ENCODE data around the gene UBE2QL1. TPM values are rescaled to one million over a fixed set of nuclear protein-coding genes. Genes with fewer than 3 reads are reported as not detected.
"Not testable (repeated sequence)": the region's sequence is repeated elsewhere in the genome, so short reads cannot be mapped to it uniquely, and the experiment has no call there.

The UBE2QL1 gene
- total RNA-seq, 1 donor from 2014 or later: 0.77 TPM

DNA sequence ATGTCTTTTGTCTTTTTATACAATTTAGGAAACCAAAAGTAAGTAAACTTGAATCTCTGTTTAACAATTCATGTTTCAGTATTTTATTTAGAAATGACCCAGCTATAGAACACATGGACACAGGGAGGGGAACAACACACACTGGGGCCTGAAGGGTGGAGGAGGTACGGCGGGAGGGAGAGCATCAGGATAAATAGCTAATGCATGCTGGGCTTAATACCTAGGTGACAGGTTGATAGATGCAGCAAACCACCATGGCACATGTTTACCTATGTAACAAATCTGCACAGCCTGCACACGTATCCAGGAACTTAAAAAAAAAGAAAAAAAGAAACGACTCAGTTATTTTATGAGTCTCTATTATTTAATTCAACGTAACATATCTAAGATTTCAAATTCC is 67.2 kb downstream of the UBE2QL1 start:
- H3K27ac Mint-ChIP-seq; H3K36me3 Mint-ChIP-seq (ENCODE audit: low read depth): not testable (repeated sequence)

DNA sequence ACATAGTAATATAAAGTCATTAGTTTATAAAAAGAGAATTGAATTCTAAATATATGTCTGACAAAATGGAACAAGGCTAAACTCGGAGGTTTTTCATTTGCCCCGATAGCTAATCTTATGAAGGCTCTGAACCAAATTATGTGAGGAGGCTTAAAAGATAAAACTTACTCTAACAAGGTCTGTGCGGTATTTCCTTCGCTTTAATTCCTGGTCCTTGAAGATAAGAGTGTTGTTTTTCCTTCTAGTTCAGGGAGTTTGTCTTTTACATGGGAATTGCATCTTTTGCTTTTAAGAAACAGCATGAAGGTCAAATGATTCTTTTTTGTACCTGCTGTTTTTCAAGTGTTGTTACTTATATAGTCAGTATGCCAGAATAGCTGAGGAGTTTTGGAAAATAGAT is 68.2 kb downstream of the UBE2QL1 start:
- Mint-ChIP-seq H3K4me1 (no peaks in the 10 kb centered on the region), H3K27me3 (peaks cover 13% of the 10 kb centered on the region), H3K27ac (no peak overlapping the region), H3K4me3 (no peak overlapping the region), H3K9me3 (no peaks in the 10 kb centered on the region), H3K36me3 (ENCODE audit: low read depth) (no peaks in the 10 kb centered on the region)
- DNase-seq: no peak
- intact Hi-C loops (cut with micrococcal nuclease): no loop called here

More for the DNA sequence above, 67.2 kb downstream of the UBE2QL1 start:
- H3K4me1 Mint-ChIP-seq; H3K9me3 Mint-ChIP-seq; DNase-seq; intact Hi-C loops (cut with micrococcal nuclease); H3K4me3 Mint-ChIP-seq: not testable (repeated sequence)
- H3K27me3 Mint-ChIP-seq: peaks cover 13% of the 10 kb centered on the region

GRCh38 chr5:6517510-6517909 is 68.9 kb downstream of the UBE2QL1 start:
- Mint-ChIP-seq H3K36me3 (ENCODE audit: low read depth) (no peaks in the 10 kb centered on the region), H3K27me3 (peaks cover 13% of the 10 kb centered on the region), H3K4me3 (no peak overlapping the region), H3K9me3 (no peaks in the 10 kb centered on the region), H3K4me1 (no peaks in the 10 kb centered on the region), H3K27ac (no peak overlapping the region)
- intact Hi-C loops (cut with micrococcal nuclease): no loop called here
- no peak for DNase-seq

DNA sequence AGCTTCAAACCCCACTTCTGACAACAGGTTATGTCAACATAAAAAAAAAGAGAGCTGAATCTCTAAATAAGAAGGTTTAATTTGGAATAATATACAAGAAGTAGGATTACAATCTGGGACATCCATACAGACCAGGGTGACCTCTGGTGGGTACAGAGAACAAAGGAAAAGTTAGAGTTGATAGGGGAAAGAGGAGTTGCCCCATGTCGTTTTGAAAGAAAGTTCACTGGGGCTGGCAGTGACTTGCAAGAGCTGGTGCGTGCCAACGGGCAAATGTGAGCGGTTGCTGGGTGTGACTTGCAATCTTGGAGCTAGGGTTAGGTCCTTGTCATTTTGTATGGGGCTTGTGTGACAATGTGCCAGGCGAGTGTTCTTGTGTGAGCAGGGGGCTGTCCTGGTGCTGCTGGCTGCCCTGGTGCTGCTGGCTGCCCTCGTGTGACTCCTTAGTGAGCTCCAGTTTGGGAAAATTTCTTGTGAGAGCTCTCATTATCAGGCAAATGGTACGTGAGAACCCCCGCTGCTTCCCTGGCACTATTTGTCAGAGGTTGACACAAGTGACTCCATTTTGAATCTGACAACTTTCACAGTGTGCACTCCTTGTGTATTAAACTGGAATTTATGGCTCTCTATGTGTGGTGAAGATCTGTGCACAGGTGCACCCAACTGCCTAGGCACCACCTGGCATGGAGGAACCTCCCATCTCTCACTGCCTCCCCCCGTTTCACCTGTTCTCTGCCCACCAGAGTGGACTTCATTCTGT is 69.8 kb downstream of the UBE2QL1 start:
- H3K36me3 Mint-ChIP-seq (ENCODE audit: low read depth): no peaks in the 10 kb centered on the region
- intact Hi-C loops (cut with micrococcal nuclease): no loop called here
- no peak overlapping the region for H3K4me3 Mint-ChIP-seq
- no peak for DNase-seq
- H3K4me1 Mint-ChIP-seq: no peaks in the 10 kb centered on the region
- H3K9me3 Mint-ChIP-seq: no peaks in the 10 kb centered on the region
- H3K27me3 Mint-ChIP-seq: peaks cover 13% of the 10 kb centered on the region
- no peak overlapping the region for H3K27ac Mint-ChIP-seq

GRCh38 chr5:6520201-6520600 is 71.5 kb downstream of the UBE2QL1 start:
- DNase-seq: no peak
- Mint-ChIP-seq H3K27me3 (peaks cover 6% of the 10 kb centered on the region), H3K27ac (no peak overlapping the region), H3K9me3 (no peaks in the 10 kb centered on the region), H3K4me1 (no peaks in the 10 kb centered on the region), H3K4me3 (no peak overlapping the region), H3K36me3 (ENCODE audit: low read depth) (no peaks in the 10 kb centered on the region)
- intact Hi-C loops (cut with micrococcal nuclease): no loop called here

DNA sequence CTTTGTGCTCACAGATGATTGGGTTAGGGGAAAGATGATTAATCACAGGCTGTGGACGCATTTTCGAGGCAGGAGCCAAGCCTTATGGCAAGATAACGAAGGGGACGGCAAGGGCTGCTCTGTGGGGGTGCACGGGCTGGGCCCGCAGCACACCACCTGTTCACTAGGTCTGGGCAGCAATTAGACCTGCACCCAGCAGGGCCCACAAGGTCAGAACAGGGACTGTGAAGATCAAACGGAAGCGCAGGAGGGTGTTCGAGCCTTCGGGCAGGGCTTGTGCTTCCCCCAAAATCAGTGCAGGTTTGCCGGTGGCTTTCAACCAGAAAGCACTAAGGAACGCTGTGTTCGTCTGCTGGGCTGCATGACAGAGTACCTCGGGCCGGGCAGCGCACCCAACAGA is 73.7 kb downstream of the UBE2QL1 start:
- intact Hi-C loops (cut with micrococcal nuclease): no loop called here
- no peak for DNase-seq
- Mint-ChIP-seq H3K4me3 (no peak overlapping the region), H3K4me1 (no peaks in the 10 kb centered on the region), H3K36me3 (ENCODE audit: low read depth) (no peaks in the 10 kb centered on the region), H3K9me3 (no peaks in the 10 kb centered on the region), H3K27me3 (peaks cover 5% of the 10 kb centered on the region), H3K27ac (no peak overlapping the region)

GRCh38 chr5:6522923-6523322 is 74.3 kb downstream of the UBE2QL1 start:
- Mint-ChIP-seq H3K4me1 (no peaks in the 10 kb centered on the region), H3K36me3 (ENCODE audit: low read depth) (no peaks in the 10 kb centered on the region), H3K27me3 (peaks cover 2% of the 10 kb centered on the region), H3K4me3 (no peak overlapping the region), H3K27ac (no peak overlapping the region), H3K9me3 (no peaks in the 10 kb centered on the region)
- DNase-seq: no peak
- intact Hi-C loops (cut with micrococcal nuclease): no loop called here

DNA sequence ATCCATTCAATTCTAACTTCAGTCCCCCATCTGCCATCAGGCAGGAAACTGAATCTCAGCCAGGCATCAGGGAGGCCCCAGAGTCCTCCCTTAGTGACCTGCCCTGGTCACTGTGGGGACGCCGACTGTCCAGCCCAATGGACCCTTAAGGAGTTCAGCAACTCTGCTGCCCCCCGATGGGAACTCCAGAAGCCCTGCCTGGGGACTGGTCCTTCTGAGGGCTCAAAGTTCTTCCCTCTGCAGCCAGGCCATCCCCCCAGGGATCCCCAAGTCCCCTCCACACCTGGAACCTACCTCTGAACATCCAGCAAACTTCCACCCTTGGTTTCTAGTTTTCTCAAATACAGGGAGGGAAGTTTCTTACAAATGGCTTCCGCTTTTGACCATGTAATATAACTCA is 76.8 kb downstream of the UBE2QL1 start:
- peaks cover 2% of the 10 kb centered on the region for H3K27me3 Mint-ChIP-seq
- intact Hi-C loops (cut with micrococcal nuclease): no loop called here
- H3K4me1 Mint-ChIP-seq: no peaks in the 10 kb centered on the region
- H3K36me3 Mint-ChIP-seq (ENCODE audit: low read depth): no peaks in the 10 kb centered on the region
- DNase-seq: no peak
- H3K9me3 Mint-ChIP-seq: no peaks in the 10 kb centered on the region
- H3K27ac Mint-ChIP-seq: no peak overlapping the region
- H3K4me3 Mint-ChIP-seq: no peak overlapping the region

GRCh38 chr5:6525910-6526309 is 77.3 kb downstream of the UBE2QL1 start:
- peaks cover 2% of the 10 kb centered on the region for H3K27me3 Mint-ChIP-seq
- no peak overlapping the region for H3K27ac Mint-ChIP-seq
- no peaks in the 10 kb centered on the region for H3K4me1 Mint-ChIP-seq
- DNase-seq: no peak
- H3K36me3 Mint-ChIP-seq (ENCODE audit: low read depth): no peaks in the 10 kb centered on the region
- H3K9me3 Mint-ChIP-seq: no peaks in the 10 kb centered on the region
- no peak overlapping the region for H3K4me3 Mint-ChIP-seq
- intact Hi-C loops (cut with micrococcal nuclease): no loop called here

- Mint-ChIP-seq H3K27ac (no peak overlapping the region), H3K4me1 (no peaks in the 10 kb centered on the region), H3K9me3 (no peaks in the 10 kb centered on the region), H3K27me3 (peaks cover 2% of the 10 kb centered on the region), H3K36me3 (ENCODE audit: low read depth) (no peaks in the 10 kb centered on the region), H3K4me3 (no peak overlapping the region)
- intact Hi-C loops (cut with micrococcal nuclease): no loop called here
- no peak for DNase-seq
Observed at GRCh38 chr5:6527749-6528455, 79.2 kb downstream of the UBE2QL1 start.

DNA sequence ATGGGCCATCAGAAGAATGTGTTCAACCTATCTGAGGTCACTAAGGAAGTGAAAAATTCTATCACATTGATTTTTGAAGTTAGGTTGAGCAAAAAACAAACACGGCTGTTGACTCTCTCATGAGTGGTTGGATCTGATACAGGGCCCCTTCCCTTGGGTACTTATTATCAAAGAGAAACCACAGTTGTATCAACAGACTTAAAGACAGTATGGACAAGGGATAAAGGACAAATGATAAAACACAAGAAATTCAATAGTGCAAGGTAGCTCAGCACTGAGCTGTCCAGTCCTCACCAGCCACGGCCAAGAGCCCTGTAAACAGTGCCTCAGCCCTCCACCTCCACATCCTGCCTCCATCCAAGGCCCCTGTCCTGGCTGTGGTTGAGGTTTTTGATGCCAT is 86.9 kb downstream of the UBE2QL1 start:
- intact Hi-C loops (cut with micrococcal nuclease): no loop called here
- no peak for DNase-seq
- Mint-ChIP-seq H3K27me3 (peaks cover 16% of the 10 kb centered on the region), H3K4me3 (no peak overlapping the region), H3K4me1 (no peaks in the 10 kb centered on the region), H3K36me3 (ENCODE audit: low read depth) (no peaks in the 10 kb centered on the region), H3K9me3 (peaks cover 5% of the 10 kb centered on the region), H3K27ac (no peak overlapping the region)

DNA sequence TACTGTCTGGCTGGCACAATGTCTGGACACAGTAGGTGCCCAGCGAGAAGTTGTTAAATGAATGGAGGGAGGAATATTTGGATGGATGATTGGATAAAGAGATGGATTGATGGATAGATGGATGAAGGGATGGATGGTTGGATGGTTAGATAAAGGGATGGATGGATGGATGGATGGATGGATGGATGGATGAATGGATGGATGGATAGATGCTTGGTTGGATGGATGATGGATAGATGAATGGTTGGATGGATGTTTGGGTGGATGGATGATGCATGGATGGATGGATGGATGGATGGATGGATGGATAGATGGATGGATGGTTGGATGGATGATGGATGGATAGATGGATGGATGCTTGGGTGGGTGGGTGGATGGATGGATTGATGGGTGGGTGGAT is 90.4 kb downstream of the UBE2QL1 start:
- no peak for DNase-seq
- Mint-ChIP-seq H3K36me3 (ENCODE audit: low read depth) (no peaks in the 10 kb centered on the region), H3K4me1 (no peaks in the 10 kb centered on the region), H3K4me3 (no peak overlapping the region), H3K27ac (no peak overlapping the region), H3K9me3 (peaks cover 5% of the 10 kb centered on the region), H3K27me3 (peaks cover 16% of the 10 kb centered on the region)
- intact Hi-C loops (cut with micrococcal nuclease): no loop called here

GRCh38 chr5:6540111-6540827 is 91.6 kb downstream of the UBE2QL1 start:
- H3K36me3 Mint-ChIP-seq (ENCODE audit: low read depth): no peaks in the 10 kb centered on the region
- DNase-seq: no peak
- intact Hi-C loops (cut with micrococcal nuclease): no loop called here
- peaks cover 5% of the 10 kb centered on the region for H3K9me3 Mint-ChIP-seq
- peaks cover 12% of the 10 kb centered on the region for H3K27me3 Mint-ChIP-seq
- no peak overlapping the region for H3K4me3 Mint-ChIP-seq
- H3K27ac Mint-ChIP-seq: no peak overlapping the region
- no peaks in the 10 kb centered on the region for H3K4me1 Mint-ChIP-seq

All from activated CD4-positive, alpha-beta T cell treated with anti-CD3 and anti-CD28 coated beads, Interleukin-2, amount 10 ng/mL, durations not matched to agents 24 days and 14 days (primary cell).